Keratinocyte (primary cell): ENCODE data around the gene GFI1.

Source experiments
- CTCF ChIP-seq, 3 experiments: IDR thresholded peaks in 1 of 3; conservative IDR thresholded peaks in 1 of 3; optimal IDR thresholded peaks in 1 of 3; 2 replicates in 2 of 3; 3 replicates in 1 of 3; pipeline versions ENCODE3 to v1.5.1; 2011; ENCODE audit warnings: low read length in 3 of 3, mild to moderate bottlenecking in 3 of 3, moderate library complexity in 2 of 3, control low read depth in 1 of 3, inconsistent platforms in 1 of 3; ENCODE audit not compliant: insufficient read depth in 2 of 3; ENCODE audit errors: extremely low read depth in 1 of 3
- EZH2 ChIP-seq: IDR thresholded peaks from one replicate; pipeline ENCODE4 v1.6.1; 2012; ENCODE audit warnings: inconsistent platforms, mild to moderate bottlenecking, low read length, moderate library complexity

- TF ChIP-seq CTCF (optimal IDR thresholded peaks at IDR 0.05 in 1 of 3, IDR thresholded peaks at IDR 0.05 in 1 of 3, conservative IDR thresholded peaks at IDR 0.05 in 1 of 3; ENCODE audit: extremely low read depth in 1 of 3, insufficient read depth in 2 of 3, low read length in 3 of 3) (no peak), EZH2 (no peak)
These were observed 15.5 kb upstream of the GFI1 start for GRCh38 chr1:92502247-92502646.
